NCI-H1694 (cell line): ENCODE results near the gene ANKFN1.
"Not testable (repeated sequence)": the region's sequence is repeated elsewhere in the genome, so short reads cannot be mapped to it uniquely, and the experiment has no call there.

Source experiments
- DNase-seq: peaks from one replicate; lab custom pipeline; 2025; lab: John Stamatoyannopoulos, UW

Gene ANKFN1

DNA sequence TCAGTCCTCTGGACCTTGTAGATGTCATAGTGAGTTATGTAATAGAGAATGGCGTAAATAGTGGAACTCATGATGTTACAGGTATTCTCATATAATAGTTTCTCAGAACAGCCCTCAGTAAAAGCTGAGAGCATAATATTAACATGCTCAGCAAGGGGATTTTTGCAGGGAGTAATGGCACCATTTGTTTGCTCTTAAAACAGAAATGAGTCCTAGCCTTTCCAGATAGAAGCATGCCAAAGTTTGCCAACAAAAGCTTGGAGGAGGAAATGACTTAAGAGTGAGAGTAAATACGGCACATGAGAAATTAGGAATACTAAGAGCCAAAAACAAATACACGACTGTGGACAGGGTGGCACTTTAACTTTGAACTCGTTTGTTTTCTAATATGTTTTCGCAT lies 198.4 kb downstream of the ANKFN1 start:
- no peak for DNase-seq

DNA sequence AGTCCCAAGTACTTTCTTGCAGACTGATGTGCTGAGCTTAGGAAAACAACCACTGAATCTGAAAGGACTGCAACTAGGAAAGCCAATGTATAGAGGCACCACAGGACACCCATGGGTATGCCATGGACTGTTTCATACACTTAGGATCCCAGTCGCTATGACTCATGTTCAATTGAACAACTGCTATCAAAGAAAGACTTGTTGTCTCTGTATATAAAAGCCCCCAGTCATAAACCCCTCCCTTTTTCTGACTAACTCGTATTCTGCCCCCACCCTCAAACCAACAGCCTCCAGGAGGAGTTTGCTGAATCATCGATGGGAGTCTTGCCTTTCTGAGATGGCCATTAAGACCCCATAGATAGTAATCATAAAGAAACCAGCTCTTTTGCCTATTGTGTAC lies 205.4 kb downstream of the ANKFN1 start:
- no peak for DNase-seq

DNA sequence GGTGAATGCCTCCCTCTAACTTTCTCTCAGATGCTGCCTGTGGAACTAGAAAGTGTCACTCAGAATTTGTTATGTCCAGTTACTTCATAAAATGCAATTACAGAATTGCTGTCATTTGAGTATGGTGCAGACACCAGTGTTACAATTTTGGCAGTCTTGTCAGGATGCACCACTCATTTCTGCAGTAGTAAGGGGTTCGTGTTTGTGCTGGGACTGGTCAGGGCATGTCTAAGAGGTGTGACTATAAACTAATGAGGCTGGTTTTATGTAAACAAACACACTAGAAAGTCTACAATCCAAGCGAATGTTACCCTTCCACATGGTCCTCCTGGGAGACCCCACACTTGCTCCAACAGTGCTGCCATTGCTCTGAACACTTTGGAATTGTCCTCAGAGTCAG lies 206.2 kb downstream of the ANKFN1 start:
- no peak for DNase-seq

DNA sequence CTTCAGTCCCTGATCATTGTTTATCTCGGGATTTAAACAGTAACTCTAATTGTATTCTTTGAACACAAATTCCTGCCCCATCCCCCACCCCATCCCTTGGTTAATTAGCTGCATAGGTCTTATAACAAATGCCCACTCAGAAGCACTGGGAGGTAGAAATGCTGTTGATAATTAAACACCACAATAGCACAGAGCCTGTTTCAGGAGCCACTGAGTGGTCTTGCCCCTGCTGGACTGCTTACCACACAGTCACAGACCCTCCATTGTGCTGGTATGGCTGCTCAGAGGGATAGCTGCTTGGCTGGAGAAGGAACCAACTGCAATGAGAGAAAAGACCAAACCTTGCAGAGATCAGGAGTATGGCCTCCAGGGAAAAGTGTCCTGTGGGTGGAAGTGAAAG lies 214.1 kb downstream of the ANKFN1 start:
- no peak for DNase-seq

DNA sequence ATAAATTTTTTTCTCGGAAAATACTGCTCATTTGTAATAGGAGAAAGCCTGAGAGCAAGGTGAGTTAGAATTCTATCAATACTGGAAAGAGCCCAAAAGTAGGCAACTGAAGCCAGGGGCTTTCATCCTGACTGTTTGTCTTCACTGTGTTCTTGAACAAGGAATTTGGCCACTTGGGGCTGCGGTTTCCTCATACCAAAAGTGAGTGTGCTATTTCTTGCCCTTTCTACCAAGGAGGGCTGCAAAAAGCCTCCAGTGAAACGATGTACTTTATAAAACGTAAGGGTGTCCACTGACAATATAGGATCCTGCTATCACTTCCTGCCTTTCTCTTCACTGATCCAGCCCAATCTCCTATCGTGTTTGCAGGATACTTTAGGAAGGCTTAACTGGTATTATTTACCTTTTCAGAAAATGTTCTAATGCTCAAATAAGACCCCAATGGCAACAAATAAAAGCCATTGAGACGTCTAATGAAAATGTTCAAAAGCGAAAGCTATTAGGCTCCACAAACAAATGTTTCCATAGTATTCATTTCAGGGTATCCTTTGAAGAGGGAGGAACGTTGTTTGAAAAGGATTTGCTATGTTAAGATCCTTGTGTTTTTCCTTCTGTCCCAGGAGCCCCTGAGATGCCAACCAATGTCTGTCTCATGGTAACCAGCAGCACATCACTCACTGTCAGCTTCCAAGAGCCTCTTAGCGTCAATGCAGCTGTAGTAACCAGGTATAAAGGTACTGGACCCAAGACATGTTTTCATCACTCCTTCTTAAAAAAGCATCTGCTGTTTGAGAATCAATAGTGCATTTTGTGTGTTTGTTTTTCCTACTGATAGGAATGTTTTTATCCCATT lies 220.9 kb downstream of the ANKFN1 start:
- DNase-seq, result no peak

DNA sequence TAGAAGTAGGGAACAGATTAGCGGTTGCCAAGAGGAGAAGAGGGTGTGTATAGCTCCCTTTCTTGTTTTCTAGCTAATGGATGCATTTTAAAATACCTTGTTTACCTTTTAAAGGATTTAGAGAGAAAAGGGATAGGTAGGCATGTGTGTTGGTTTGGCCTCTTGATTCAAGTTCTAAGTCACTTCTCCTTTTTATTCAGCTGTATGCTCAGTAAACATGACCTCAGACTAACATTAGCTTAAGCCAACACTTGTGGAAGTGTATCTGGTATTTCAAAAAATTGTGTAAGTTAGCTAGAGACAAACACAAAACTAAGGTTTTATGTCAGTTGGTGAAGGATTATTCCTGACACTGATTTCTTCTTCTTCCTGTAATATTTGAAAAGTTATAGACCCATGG lies 236.1 kb downstream of the ANKFN1 start:
- DNase-seq, result no peak

DNA sequence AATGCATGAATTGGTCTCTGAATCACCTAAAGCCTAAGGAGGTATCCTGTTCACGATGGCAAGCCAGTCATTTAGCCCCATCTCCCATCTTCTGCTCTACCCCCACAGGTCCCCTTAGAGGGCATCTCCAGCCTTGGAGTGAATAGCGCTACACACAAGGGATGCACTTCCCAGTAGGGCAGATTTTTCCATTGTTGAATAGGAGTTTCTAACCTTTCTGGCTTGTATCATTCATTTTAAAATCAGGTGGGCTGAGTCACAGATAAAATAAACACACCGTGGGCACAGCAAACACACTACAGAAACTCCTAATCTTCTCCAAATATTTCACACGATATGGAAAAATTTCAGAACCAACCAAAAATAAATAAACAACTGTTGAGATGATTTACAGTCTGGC lies 239.0 kb downstream of the ANKFN1 start:
- no peak for DNase-seq

DNA sequence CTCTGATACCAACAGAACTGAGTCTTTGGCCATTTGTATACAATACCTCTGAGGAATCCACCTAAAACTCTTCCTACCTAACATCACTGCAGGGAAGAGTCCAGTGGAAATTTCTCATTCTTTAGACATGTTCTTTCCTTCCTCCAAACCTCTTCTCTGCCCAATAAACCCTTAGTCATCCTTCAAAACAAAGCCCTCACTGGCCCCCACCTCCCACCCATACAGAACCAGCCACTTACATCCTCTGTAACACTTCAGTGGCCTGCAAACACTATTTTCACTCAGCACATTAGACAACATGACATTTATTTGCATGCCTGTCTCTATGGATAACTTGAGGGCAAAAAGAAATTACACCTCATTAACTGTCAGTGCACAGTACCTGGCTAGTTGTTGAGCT lies 239.9 kb downstream of the ANKFN1 start:
- no peak for DNase-seq

DNA sequence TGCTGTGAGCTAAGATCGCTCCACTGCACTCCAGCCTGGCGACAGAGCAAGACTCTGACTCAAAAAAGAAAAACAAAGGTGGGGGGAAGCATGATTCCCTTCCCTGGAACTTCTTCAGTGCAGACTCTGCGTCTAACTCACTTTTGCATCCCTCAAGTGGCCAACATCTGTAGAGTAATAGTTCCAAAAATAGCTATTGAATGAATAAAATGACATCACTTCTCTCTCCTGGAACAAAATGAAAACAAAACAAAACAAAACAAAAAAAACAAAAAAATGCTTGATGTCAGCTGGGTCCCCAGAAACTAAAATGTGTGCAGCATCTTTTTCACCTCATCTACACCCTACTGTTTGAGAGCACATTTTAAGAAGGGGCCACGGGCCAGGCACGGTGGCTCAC lies 242.5 kb downstream of the ANKFN1 start:
- DNase-seq, result no peak

DNA sequence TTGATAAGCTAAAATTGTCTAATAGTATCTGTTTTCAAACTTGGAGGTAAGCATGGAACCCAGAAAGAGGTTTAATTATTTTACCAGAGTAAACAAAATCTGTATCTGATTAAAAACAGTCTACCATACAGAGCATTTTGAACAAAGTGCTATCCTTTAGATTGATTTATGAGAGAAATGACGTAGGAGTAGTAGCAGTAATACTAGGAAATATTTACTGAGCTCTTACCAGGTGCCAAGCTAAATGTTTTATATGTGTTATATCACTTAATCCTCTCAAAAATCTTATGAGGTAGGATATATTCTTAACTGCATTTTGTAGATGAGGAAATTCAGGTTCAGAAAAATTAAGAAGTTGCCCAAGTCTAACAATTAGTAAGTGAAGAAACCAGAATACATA lies 253.8 kb downstream of the ANKFN1 start:
- DNase-seq, result no peak

DNA sequence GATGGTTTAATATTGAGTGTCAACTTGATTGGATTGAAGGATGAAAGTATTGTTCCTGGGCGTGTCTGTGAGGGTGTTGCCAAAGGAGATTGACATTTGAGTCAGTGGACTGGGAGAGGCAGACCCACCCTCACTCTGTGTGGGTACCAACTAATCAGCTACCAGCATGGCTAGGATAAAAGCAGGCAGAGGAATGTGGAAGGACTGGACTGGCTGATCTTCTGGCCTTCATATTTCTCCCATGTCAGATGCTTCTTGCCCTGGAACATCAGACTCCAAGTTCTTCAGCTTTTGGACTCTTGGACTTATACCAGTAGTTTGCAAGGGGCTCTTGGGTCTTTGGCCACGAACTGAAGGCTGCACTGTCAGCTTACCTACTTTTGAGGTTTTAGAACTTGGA lies 259.1 kb downstream of the ANKFN1 start:
- DNase-seq, result not testable (repeated sequence)

DNA sequence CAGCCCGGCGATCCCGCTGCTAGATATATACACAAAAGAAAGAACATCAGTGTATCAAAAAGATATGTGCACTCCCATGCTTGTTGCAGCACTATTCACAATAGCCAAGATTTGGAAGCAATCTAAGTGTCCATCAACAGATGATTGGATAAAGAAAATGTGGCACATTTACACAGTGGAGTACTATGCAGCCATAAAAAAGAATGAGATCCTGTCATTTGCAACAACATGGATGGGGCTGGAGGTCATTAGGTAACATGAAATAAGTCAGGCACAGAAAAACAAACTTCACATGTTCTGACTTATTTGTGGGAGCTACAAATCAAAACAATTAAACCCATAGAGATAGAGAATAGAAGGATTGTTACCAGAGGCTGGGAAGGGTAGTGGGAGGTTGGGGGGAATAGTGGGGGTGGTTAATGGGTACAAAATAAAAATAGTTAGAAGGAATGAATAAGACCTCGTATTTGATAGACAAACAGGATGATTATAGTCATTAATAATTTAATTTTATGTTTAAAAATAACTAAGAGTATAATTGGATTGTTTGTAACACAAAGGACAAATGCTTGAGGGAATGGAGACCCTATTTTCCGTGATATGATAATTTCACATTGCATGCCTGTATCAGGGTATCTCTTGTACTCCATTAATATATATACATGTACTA lies 263.5 kb downstream of the ANKFN1 start:
- no peak for DNase-seq

DNA sequence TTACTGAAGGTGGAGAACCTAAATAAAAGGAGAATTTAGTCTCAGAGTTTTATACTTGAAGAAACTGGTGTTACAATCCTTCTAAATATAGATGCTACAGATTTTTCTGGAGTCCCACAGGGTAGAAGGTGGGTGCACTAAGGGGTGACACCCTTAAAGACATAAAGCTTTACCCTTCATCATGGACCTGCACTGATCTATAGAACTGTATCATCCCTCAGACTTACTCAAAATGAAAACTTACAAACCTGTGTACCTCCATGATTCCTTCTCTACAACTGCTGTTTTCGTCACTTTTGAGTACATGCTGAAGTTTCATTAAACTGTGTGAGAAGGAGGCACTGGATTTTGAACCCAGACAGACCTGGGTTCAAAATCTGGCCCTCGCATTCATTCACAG lies 270.7 kb downstream of the ANKFN1 start:
- DNase-seq, result no peak

DNA sequence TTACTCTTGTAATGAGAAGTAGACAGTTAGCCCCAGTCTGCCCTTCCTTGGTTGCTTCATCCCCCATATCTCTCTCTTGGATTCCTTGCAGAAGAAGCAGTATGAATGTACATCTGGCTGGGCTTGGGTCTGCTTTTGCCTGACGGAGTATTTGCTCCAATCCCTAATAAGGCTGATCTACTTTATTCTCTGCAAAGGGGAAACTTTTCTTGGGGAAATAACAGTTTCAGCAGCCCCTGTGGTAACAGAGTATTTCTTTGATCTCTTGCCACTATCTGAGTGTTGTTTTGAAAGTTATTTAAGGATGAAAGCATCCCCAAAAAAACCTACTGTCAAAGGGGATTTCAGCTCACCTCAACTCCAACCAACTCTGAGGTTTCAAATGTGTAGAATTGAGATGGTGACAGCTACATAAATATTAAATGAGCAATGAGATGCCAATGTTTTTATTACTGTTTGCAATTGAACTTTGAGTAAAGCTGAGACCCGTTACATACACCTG lies 271.3 kb downstream of the ANKFN1 start:
- DNase-seq, result no peak

DNA sequence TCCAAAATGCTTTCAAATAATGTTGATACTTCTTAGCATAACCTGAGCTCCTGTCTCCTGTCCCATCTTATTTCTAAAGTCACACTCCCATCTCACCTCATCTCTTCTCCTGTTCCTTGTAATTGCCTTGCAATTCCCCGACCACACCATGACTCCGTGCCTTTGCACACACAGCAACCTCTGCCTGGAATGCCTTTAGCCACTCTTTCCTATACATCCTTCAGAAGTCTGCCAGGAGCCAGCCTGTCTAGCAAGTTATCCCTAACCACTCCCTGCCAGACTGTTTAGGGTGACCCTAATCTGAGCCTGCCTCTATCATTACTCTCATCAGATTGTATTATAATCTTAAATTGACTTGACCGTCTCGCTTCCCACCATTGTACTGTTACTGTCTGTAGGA lies 272.2 kb downstream of the ANKFN1 start:
- no peak for DNase-seq

DNA sequence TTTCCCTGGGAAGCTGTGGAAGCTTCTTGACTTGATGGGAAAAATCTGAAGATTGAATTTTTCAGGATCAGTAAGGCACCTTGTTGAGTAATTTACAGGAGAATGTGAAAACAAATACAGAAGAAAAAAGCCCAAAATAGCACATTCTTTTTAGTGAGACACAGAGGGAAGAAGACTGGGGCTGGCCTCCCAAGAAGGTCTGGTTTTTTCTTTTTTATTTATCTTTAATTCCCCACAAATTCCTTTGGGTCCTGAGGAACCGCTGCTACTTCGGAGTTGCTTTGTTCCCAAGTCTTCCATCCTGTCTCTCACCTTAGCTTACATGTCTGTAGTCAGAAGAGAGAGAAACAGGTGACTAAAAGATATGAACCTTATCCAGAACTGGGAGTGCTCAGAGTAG lies 273.6 kb downstream of the ANKFN1 start:
- DNase-seq, result no peak

DNA sequence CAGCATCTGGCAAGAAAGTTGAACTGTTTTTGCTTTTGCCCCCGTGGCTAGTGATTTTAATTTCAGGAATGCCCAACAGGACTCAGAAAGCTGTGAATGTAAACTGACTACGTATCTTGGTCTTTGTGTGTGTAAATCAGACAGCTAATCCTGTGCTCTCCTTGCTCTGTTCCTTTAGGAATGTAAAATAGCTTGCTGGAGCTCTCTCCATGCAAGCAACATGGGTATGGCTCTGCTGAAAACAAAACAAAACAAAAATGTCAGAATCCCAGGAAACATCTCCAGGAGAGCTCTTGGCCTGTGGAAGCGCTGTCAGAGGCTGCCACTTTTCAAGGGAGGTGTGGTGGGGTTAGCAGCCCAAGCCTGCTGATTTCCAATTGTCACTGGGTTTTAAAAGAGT lies 278.5 kb downstream of the ANKFN1 start:
- no peak for DNase-seq

DNA sequence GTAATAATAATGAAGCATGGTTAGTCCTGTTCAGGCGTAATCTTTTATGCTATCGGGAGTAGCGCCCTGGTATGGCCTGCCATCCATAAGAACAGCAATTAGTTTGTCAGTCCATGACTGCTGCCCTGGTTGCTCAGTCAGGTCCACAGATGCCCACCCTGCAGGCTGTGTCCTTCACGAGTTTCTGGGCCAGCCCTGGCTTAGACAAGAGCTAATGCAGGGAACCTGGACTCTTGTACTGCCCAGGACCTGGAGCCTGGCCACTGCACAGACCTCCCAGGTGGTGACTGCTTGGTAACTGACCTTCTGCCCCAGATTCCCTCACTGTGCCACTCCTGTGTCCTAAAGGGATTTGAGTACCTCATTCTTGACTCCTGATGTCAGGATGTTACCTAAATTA lies 279.2 kb downstream of the ANKFN1 start:
- no peak for DNase-seq

DNA sequence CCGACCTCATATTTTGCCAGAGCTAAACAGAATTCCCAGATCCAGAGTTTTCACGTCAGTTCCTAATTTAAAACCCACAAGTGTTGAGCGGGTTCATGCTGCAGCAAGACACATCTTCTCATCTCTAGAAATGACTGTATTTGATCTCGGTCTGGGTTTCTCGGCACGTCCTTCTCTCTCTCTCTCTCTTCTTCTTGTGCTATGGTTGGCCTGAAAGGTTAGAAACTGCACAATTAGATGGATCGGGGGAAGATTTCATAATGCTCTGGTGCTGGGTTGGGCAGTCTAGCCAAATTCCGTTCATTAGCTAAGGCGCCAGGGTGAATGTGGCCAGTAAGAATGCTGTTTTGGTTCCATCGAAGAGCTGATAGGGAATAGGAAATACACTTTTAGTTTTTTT lies 281.3 kb downstream of the ANKFN1 start:
- no peak for DNase-seq

DNA sequence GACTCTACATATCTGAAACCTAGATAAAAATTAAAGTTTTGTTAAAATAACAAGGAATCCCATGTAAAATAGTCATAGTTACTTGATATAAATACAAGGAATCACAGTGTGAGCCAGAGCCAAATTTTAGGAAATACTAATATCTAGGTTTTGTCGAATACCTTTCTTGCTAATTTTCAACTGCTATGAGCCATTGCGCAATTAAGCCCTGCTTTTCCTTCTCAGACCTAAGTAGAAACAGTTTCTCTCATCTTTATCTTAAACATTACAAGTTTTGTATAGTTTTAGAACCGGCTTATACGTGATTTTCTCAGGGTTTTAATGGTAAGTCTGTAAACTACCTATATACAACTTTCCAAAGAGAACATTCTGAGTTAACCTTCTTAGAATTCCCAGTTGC lies 282.9 kb downstream of the ANKFN1 start:
- DNase-seq, result no peak

DNA sequence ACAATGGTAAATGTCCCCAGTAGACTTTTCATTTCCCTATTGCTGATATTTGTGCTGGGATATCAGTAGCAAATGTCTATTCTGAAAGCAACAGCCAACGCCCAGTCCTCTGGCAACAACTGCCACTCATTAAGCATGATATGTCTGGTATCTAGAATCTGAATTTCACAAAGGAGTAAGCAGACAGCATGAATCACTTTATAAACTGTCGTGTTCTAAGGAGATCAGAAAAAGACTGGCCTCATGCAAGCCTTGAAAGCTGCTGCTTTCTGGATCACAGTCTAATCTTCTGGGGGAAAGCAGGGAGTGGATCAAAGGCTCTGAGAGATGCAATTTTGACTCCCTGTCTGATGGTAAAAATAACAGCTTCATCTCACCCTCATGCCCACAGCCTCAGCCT lies 287.1 kb downstream of the ANKFN1 start:
- DNase-seq, result no peak

DNA sequence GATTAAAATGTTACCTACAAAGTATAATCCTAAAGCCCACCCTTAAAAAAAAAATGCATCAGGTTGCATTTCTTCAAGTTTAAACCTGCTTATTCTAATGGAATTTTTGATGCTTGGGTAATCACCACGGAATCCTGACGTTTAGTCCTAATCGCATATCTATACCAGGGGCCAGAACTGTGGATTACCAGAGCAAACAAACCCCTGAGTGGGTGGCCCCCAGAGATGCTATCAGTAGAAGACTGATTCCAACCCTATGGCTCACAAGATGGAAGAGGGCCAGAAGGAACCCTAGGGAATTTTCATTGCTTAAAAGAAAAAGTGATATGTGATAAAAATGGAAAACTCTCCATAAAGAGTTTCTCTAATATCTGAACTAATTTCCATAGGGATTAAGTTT lies 288.0 kb downstream of the ANKFN1 start:
- DNase-seq, result no peak

DNA sequence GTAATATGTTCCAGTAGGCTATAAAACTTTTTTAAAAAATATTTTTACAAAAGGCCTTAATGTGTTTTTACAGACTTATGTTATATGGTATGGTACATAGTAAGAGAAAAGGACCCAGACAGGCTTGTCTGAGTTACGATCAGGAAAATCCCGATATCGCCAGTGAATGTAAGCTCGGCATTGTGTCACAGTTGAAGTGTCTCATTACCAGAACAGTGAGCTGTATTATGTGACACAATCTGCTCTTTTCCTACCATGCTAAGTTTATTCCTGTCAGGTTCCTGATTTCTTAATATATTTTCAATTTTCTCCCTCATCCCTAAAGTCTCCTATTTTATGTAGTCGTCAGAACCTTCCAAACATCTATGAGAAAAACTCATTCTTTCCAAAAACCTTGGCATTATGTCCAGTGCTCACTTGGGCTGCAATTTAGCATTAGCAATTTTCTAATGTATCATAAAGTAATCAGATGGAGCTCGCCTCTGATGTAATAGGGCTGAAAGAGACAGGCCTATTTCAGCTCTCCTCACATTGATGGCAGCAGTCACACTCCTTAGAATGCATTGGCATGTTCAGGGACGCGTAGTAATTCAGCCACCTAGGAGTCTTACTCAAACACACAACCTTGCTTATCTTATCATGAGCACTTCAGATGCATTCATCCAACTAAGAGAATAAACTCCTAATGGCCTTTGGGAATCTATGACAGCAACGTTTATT lies 292.6 kb downstream of the ANKFN1 start:
- no peak for DNase-seq
